HepG2 (cell line): Measurements from ENCODE around the gene ZNF12. TPM values are rescaled to one million over a fixed set of nuclear protein-coding genes. Genes with fewer than 3 reads are reported as not detected.

Source experiments
- ATAC-seq: fragments of 200-7000 bp; cut with Tn5 transposase; 3 replicates; pipeline ENCODE4 v1.9.1; 2020; ENCODE audit warnings: mild to moderate bottlenecking, moderate library complexity
- BruUV-seq: library from RNA; stranded (reverse); fragments of 400-500 nt; replicated peaks from 2 replicates; lab custom pipeline; 2021; lab: Mats Ljungman, UMichigan
- CTCF ChIA-PET: fragments of 300-600 bp; formaldehyde crosslinking; extraction: SDS; loops from one replicate; lab custom pipeline; 2021; ENCODE audit warnings: low total read pairs, inconsistent platforms, low intra/inter-chr PET ratio; lab: Yijun Ruan, JAX
- POLR2A ChIA-PET: fragments of 350-600 bp; sonication (Branson Sonifier 250); formaldehyde crosslinking; loops from one replicate; lab custom pipeline; 2020; ENCODE audit warnings: antibody characterized with exemption, inconsistent platforms; lab: Yijun Ruan, JAX
- DNase-seq: peaks from one replicate; pipeline ENCODE4 v3.0.0-alpha.2; 2015; ENCODE audit warnings: low spot score
- FAIRE-seq: peaks from 3 replicates; lab custom pipeline; 2011; peaks lifted over from hg19 to GRCh38; lab: Jason Lieb, UNC
- H2AFZ ChIP-seq: one replicate; pipeline ENCODE4 v1.6.1; 2011; ENCODE audit warnings: low read length, inconsistent platforms
- H3K27ac ChIP-seq: fragments of 300-600 bp; 3 replicates; pipeline ENCODE4 v1.8.0; 2011; ENCODE audit warnings: mixed run types, mild to moderate bottlenecking, mixed read lengths, low read length, inconsistent platforms; ENCODE audit not compliant: insufficient read depth; ENCODE audit errors: extremely low read length
- H3K27me3 ChIP-seq, 2 experiments: fragments of 200-600 bp in 1 of 2; 2 replicates in 1 of 2; 3 replicates in 1 of 2; pipeline versions ENCODE4 v1.6.0 to v1.8.0; 2011; ENCODE audit warnings: low read length in 2 of 2, mild to moderate bottlenecking in 2 of 2, moderate library complexity in 2 of 2, inconsistent platforms in 1 of 2; ENCODE audit not compliant: insufficient read depth in 2 of 2, control insufficient read depth in 1 of 2
- H3K36me3 ChIP-seq, 2 experiments: fragments of 200-600 bp in 1 of 2; replicated peaks in 1 of 2; 2 replicates in 1 of 2; 3 replicates in 1 of 2; pipeline versions ENCODE4 v1.5.1 to v1.8.0; 2011; ENCODE audit warnings: low read length in 2 of 2, inconsistent platforms in 1 of 2; ENCODE audit not compliant: insufficient read depth in 2 of 2, control insufficient read depth in 1 of 2
- H3K4me1 ChIP-seq: 2 replicates; pipeline ENCODE4 v1.5.1; 2012; ENCODE audit warnings: low read length, inconsistent platforms; ENCODE audit not compliant: insufficient read depth
- H3K4me2 ChIP-seq: 2 replicates; pipeline ENCODE4 v1.6.0; 2011; ENCODE audit warnings: low read depth, low read length, inconsistent platforms
- H3K4me3 ChIP-seq, 3 experiments: fragments of 200-600 bp in 1 of 3; sonication (generic), shearing (Covaris generic) in 1 of 3; replicated peaks in 1 of 3; 2 replicates each; pipeline ENCODE4 v1.5.1; 2011 to 2016; ENCODE audit warnings: low read length in 3 of 3, inconsistent platforms in 2 of 3, low read depth in 2 of 3, mild to moderate bottlenecking in 2 of 3, control low read depth in 1 of 3, mixed read lengths in 1 of 3; ENCODE audit not compliant: insufficient read depth in 1 of 3
- H3K79me2 ChIP-seq: one replicate; pipeline ENCODE4 v1.6.1; 2011; ENCODE audit warnings: low read length, inconsistent platforms; ENCODE audit not compliant: insufficient read depth
- H3K9ac ChIP-seq: 2 replicates; pipeline ENCODE4 v1.6.0; 2011; ENCODE audit warnings: mild to moderate bottlenecking, low read depth, low read length, inconsistent platforms; ENCODE audit not compliant: insufficient read depth
- H3K9me3 ChIP-seq: 2 replicates; pipeline ENCODE4 v1.5.1; 2012; ENCODE audit warnings: mild to moderate bottlenecking, low read length
- H4K20me1 ChIP-seq: 2 replicates; pipeline ENCODE4 v1.6.0; 2011; ENCODE audit warnings: inconsistent platforms, mild to moderate bottlenecking, low read length, moderate library complexity; ENCODE audit not compliant: insufficient read depth
- CAMTA2 ChIP-seq: sonication (generic); formaldehyde crosslinking; IDR thresholded peaks from 2 replicates; pipeline ENCODE4 v1.4.0; 2020; ENCODE audit warnings: mild to moderate bottlenecking, missing genetic modification reagents, borderline replicate concordance
- EZH2 ChIP-seq: conservative IDR thresholded peaks from 2 replicates; pipeline ENCODE4 v1.6.1; 2012; ENCODE audit warnings: mild to moderate bottlenecking, low read depth, low read length, moderate library complexity
- KLF13 ChIP-seq: sonication (generic); formaldehyde crosslinking; IDR thresholded peaks from 2 replicates; pipeline ENCODE4 v1.4.0; 2020; ENCODE audit warnings: mild to moderate bottlenecking, missing genetic modification reagents
- KLF16 ChIP-seq, 2 experiments: sonication (generic) in 1 of 2; formaldehyde crosslinking in 1 of 2; IDR thresholded peaks; 2 replicates each; pipeline versions ENCODE4 v1.6.1 to v1.8.0; 2016 to 2023; ENCODE audit warnings: missing genetic modification reagents in 2 of 2, missing compliant biosample characterization in 1 of 2
- MAF1 ChIP-seq: sonication (generic); formaldehyde crosslinking; IDR thresholded peaks from 2 replicates; pipeline ENCODE4 v1.5.0; 2020; ENCODE audit warnings: missing genetic modification reagents, borderline replicate concordance
- PRDM15 ChIP-seq: sonication (generic); formaldehyde crosslinking; IDR thresholded peaks from 2 replicates; pipeline ENCODE4 v1.4.0; 2020; ENCODE audit warnings: missing genetic modification reagents
- TAF15 ChIP-seq: fragments of 200-400 bp; formaldehyde crosslinking; IDR thresholded peaks from one replicate; pipeline ENCODE4 v1.6.1; 2018; ENCODE audit warnings: mild to moderate bottlenecking, low read depth, low read length; ENCODE audit not compliant: poor library complexity, severe bottlenecking
- TSC22D2 ChIP-seq: sonication (generic); formaldehyde crosslinking; IDR thresholded peaks from 2 replicates; pipeline ENCODE4 v1.5.1; 2020; ENCODE audit warnings: missing genetic modification reagents, mild to moderate bottlenecking, borderline replicate concordance
- ZBTB42 ChIP-seq: sonication (generic); formaldehyde crosslinking; IDR thresholded peaks from 2 replicates; pipeline ENCODE4 v1.5.0; 2020; ENCODE audit warnings: mild to moderate bottlenecking, missing genetic modification reagents
- ZBTB43 ChIP-seq: sonication (generic); formaldehyde crosslinking; conservative IDR thresholded peaks from 2 replicates; pipeline ENCODE4 v1.4.0; 2020; ENCODE audit warnings: missing genetic modification reagents
- ZBTB7A ChIP-seq: sonication (generic); formaldehyde crosslinking; IDR thresholded peaks from 2 replicates; pipeline ENCODE4 v1.8.0; 2022; ENCODE audit warnings: mild to moderate bottlenecking, missing genetic modification reagents
- ZIK1 ChIP-seq: sonication (generic); formaldehyde crosslinking; IDR thresholded peaks from 2 replicates; pipeline ENCODE4 v1.5.0; 2020; ENCODE audit warnings: mild to moderate bottlenecking, low read depth, missing genetic modification reagents, borderline replicate concordance
- ZNF143 ChIP-seq: sonication (generic); formaldehyde crosslinking; IDR thresholded peaks from 2 replicates; pipeline ENCODE4 v1.4.0; 2020; ENCODE audit warnings: missing genetic modification reagents
- ZNF557 ChIP-seq: sonication (generic); formaldehyde crosslinking; IDR thresholded peaks from 2 replicates; pipeline ENCODE4 v1.4.0; 2020; ENCODE audit warnings: missing genetic modification reagents
- ZNF772 ChIP-seq: sonication (generic); formaldehyde crosslinking; IDR thresholded peaks from 2 replicates; pipeline ENCODE4 v1.5.0; 2020; ENCODE audit warnings: mild to moderate bottlenecking, missing genetic modification reagents
- WGBS: methylation state at CpG from one replicate; pipeline ENCODE4 v1.1.6; 2017; ENCODE audit warnings: low lambda C conversion rate; 5-methylcytosine and 5-hydroxymethylcytosine counted together
- in situ Hi-C: cut with HindIII; loops from 2 replicates; pipeline ENCODE4 v1.10.0; 2017; ENCODE audit warnings: low pct_unique_long_range_greater_than_20kb; ENCODE audit not compliant: extremely low pct_ligation_motif_present
- intact Hi-C: fragments of 100-400 bp; cut with micrococcal nuclease; formaldehyde crosslinking; loops from one replicate; pipeline ENCODE4 v1.10.0; 2022; ENCODE audit not compliant: unreplicated experiment
- polyA plus RNA-seq, 8 experiments: library from polyadenylated mRNA; depleted of rRNA in 3 of 8; stranded (reverse) in 7 of 8; unstranded in 1 of 8; fragments of >200 nt; fragmentation: Illumina TruSeq in 4 of 8; extraction: Trizol in 4 of 8; gene quantifications; 2 replicates each; pipeline versions ENCODE4 v1.2.1 to v1.2.3, GENCODE V29; 2011 to 2016; ENCODE audit warnings: low read depth in 4 of 8, missing spikeins in 1 of 8, mixed read lengths in 1 of 8; ENCODE audit not compliant: insufficient read depth in 1 of 8
- total RNA-seq, 5 experiments: library from RNA; depleted of rRNA; stranded (reverse); fragments of >200 nt; fragmentation: Illumina TruSeq; extraction: Trizol; gene quantifications; 2 replicates each; pipeline ENCODE4 v1.2.3, GENCODE V29; 2016; ENCODE audit warnings: low read depth in 1 of 5

Gene ZNF12
- total and polyA plus RNA-seq, 2 of the 13 experiments (the other 11 are each of a cell fraction or from before 2014, with no cell fraction given): 21.4 to 22.8 TPM

- BruUV-seq: no TSS peak
- intact Hi-C loops: no loop called here
- Histone ChIP-seq H3K9me3 (peaks cover 22% of the 10 kb centered on the region), H3K36me3 (peaks cover 34 to 86% of the 10 kb centered on the region in 2 experiments), H3K27me3 (no peaks in the 10 kb centered on the region), H3K9ac (no peak overlapping the region), H4K20me1 (no peaks in the 10 kb centered on the region), H3K4me2 (no peak overlapping the region), H3K79me2 (no peaks in the 10 kb centered on the region), H3K4me3 (no peak overlapping the region), H2AFZ (no peak overlapping the region), H3K4me1 (no peaks in the 10 kb centered on the region), H3K27ac (no peak overlapping the region)
- 97% methylated on average over 4 of the region's 4 CpGs for WGBS
- DNase-seq (no peak), ATAC-seq (no peak), FAIRE-seq (no peak)
- ChIA-PET CTCF (no interaction called here), POLR2A (no interaction called here)
- in situ Hi-C loops: no loop called here
- TF ChIP-seq ZBTB43: no peak
- no peak for TF ChIP-seq ZNF772 (CRISPR knock-in tag)
- no peak for TF ChIP-seq MAF1 (CRISPR knock-in tag)
- no peak for TF ChIP-seq ZIK1 (CRISPR knock-in tag)
- TF ChIP-seq ZNF143: no peak
- no peak for TF ChIP-seq PRDM15 (CRISPR knock-in tag)
- no peak for TF ChIP-seq KLF16 (CRISPR knock-in tag; IDR thresholded peaks at IDR 0.05)
- TF ChIP-seq KLF13 (CRISPR knock-in tag): no peak
- no peak for TF ChIP-seq TSC22D2 (CRISPR knock-in tag)
- no peak for TF ChIP-seq CAMTA2 (CRISPR knock-in tag)
- TF ChIP-seq ZBTB42 (CRISPR knock-in tag): no peak
- TF ChIP-seq ZNF557 (CRISPR knock-in tag): no peak
- no peak for TF ChIP-seq EZH2
- TF ChIP-seq TAF15: no peak
- TF ChIP-seq ZBTB7A (CRISPR knock-in tag): no peak
Measured at GRCh38 chr7:6691103-6691502, 15.6 kb downstream of the ZNF12 start.
